HG03103 (cell line): ENCODE results near the gene CELSR1.
"Not testable (repeated sequence)": the region's sequence is repeated elsewhere in the genome, so short reads cannot be mapped to it uniquely, and the experiment has no call there.

ENCODE experiments used
- ATAC-seq: cut with Tn5 transposase; IDR thresholded peaks from one replicate; pipeline ENCODE4 v1.9.1; 2021; ENCODE audit warnings: low read depth; ENCODE audit not compliant: unreplicated experiment

Gene CELSR1

DNA sequence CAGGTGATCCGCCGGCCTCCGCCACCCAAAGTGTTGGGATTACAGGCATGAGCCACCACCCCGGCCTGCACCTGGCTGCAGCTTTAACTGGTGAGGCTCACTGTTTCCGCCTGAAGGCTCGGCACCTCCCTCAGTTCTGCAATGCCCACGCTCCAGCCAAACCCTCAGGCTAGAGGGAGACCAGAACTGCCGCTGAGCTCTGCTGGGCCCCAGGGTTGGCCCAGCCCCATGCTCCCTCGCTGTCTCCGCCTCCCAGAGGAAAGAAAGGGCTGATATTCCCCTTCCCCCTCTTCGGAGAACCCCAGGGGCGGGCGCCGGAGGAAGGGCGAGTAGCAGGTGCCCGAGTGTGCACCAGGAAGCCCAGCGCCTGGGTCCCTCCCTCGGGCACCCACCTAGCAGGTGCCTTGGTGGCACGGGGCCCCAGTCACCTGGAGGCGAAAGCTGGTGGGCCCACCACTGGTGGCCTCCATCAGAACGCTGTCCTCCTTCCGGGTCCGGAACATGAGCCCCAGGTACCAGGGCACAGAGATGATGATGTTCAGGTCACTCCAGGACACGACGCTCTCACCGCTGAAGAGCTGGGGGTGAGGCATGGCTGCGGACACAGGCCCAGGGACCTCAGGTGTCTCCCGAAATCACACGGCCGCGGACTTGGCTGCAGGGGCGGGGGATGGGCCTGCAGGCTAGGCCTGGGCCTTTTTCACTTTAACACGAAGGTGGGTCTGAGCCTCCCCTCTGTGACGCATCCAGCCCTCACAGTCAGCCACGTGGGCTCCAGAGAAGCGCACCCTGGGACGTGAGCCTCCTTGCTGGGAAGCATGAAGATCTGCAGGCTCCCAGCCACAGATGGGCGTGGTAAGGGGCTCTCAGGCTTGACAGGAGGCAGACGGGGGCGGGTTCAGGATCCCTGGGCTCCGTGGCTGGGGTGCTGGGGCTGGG lies 128.6 kb downstream of the CELSR1 start:
- no peak for ATAC-seq

DNA sequence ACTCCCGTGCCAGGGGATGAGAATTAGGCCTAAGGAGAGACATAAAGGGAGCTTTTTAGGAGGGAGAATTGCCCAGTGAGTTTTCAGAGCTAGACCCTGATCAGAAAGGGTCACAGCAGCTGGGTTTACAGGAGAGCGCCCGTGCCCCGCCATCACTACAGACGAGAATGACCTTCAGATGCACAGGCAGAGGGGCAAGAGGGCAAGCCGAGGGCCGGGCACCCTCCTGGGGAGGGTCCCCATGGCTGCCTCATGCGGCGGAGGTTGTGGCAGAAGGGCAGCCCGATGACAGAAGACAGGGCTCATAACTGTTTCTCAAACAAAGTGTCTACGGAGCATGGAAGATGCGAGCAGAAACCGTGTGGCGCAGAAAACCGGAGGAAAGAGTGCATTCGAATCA lies 129.7 kb downstream of the CELSR1 start:
- no peak for ATAC-seq

DNA sequence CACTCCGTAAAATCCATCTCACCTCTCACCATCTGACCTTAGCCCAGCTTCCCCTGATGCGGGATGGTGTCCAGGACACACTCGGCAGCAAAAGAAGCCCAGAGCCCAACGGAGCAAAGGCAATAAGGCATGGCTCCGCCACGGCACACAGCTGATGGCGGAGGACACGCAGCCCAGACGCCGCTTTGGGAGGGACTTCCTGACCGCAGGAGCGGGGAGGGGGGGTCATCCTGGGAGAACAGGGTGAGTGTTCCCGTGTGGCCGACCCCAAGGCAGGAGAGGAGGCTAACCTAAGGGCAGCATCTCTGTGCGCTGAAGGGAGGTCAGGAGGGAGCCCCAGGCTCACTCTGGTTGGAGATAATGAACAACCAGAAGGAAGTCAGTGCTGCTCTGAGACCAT lies 130.6 kb downstream of the CELSR1 start:
- no peak for ATAC-seq

DNA sequence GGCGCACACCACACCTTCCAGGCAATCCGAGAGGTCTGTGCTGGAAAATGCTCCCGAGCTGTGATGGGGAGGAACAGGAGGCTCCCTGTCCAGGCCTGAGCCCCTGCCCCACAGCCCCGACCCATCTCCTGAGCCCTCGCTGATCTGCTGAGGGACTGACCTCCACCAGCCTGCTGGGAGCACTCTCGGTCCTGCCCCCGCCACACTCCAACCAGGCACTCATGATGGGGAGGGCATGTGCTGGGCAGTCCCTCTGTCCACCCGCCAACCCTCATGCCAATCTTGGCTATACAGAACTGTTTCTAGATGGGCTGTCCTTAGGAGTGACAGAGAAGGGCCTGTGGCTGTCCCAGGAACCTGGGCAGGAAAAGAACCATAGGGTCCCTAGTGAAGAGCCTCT lies 131.1 kb downstream of the CELSR1 start:
- ATAC-seq: no peak

- ATAC-seq: no peak
Observed at GRCh38 chr22:46405901-46406300, 131.5 kb downstream of the CELSR1 start.

GRCh38 chr22:46403880-46404279 lies 133.5 kb downstream of the CELSR1 start:
- not testable (repeated sequence) for ATAC-seq

DNA sequence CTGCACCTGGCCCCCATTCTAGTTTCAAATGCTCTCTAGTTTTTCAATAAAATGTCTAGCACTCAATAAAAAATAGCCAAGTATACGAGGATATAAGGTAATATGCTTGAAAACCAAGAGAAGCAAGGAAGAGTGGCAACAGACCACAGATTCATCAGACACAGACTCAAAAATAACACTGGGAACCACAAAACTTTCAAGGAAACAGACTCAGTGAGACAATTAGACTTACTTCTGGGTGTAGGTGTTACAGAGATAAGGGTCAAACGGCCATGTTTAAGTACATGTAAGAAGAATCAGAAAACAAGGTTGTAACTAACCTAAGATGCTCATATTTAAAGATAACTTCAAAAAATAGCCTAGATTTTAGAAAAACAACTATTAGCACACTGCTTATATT lies 134.9 kb downstream of the CELSR1 start:
- ATAC-seq: no peak

DNA sequence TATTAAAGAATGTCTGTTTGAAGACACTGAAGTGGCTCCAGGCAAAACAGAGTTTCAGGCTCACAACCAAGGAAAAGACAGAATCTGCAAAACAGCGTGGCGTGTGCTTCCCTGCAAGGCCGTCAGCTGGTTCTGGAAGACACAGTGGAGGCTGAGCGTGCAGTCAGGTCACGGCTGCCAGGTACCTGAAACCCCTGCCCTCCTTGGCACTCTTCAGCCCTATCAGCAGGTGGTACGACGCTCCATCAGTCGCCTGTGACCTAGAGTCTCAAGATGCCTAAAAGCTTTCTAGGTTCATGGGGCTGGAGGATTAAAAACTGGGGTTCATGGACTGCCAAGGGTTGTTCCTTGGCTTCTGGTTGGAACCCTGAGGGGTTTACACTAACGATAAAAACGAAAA lies 136.1 kb downstream of the CELSR1 start:
- no peak for ATAC-seq

GRCh38 chr22:46399251-46400024 lies 138.0 kb downstream of the CELSR1 start:
- no peak for ATAC-seq

DNA sequence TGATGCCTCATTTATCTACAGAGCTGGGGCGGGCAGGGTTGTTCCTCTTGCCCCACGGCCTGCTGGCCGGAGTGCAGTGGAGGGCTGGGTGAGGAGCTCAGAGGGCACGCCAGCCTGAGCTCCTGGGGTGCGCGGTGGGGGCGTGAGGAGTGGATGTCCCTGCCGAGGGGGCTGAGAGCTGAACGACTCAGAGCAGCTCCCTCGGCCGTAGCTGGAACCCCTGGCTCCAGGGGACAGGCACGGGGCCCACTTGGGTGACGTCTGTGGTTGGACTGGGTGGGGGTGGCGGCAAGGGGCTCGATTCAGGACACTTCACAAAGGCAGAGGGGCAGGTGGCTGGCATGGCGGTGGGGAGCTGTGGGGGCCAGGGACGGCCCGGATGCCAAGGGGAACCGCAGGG lies 139.5 kb downstream of the CELSR1 start:
- no peak for ATAC-seq

GRCh38 chr22:46397514-46397913 lies 139.9 kb downstream of the CELSR1 start:
- no peak for ATAC-seq

- not testable (repeated sequence) for ATAC-seq
Observed at GRCh38 chr22:46397049-46397448, 140.4 kb downstream of the CELSR1 start.

DNA sequence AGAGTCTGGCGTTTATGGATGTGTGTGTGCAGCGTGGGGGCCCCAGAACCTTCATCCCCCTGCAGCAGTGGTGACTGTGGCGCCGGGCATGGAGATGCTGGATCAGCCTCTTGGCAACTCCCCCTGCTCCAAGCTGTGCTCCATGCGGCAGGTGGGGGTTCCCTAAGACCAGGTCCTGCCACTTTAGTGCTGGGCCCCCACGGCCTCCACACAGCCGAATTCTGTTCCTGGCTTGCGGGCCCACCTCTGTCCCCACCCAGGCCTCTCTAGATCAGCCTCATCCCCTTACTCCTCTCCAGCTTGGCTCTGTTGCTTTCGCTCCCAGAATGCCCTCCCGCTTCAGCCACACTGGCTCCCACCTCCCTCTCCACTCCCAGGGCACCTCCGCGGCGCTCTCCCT lies 142.3 kb downstream of the CELSR1 start:
- no peak for ATAC-seq

DNA sequence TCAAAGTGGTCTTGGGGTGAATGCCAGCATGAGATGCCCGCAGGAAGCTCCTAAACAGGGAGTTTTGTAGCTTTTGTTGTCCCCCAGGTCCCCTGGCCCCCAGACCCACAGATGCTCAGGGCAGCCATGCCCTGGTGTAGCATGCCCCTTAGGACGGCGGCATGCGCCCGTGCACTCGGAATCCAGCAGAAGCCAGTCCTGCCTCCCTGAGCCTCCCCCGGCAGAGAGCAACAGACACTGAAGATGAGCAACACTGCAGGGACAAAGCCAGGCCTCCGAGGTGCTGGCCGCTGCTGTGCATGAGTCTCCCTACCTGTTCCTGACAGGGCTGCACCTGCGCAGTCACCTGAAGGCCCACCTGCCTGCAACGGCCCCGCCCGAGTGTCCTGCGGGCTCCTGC lies 142.8 kb downstream of the CELSR1 start:
- ATAC-seq: no peak

DNA sequence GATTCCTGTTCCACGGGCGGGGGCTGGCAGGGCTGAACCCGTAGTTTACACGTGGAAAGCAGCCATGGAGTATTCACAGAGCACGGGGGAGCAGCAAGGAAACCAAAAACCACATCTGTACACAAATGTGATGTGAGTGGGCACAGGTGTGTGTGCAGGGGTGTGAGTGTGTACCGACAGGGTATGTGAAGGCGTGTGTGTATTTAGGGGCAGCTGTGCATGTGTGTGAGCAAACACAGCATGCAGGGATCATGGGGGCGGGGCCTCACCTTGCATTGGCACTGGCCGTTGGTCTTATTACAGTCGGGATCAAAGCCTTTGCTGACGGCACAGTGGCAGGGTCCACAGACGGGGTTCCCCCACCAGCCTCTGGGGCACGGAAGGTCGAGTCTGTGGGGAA lies 143.5 kb downstream of the CELSR1 start:
- ATAC-seq: no peak

GRCh38 chr22:46392137-46392844 lies 145.1 kb downstream of the CELSR1 start:
- no peak for ATAC-seq

- ATAC-seq: no peak
Observed at GRCh38 chr22:46391486-46392136, 145.8 kb downstream of the CELSR1 start.

DNA sequence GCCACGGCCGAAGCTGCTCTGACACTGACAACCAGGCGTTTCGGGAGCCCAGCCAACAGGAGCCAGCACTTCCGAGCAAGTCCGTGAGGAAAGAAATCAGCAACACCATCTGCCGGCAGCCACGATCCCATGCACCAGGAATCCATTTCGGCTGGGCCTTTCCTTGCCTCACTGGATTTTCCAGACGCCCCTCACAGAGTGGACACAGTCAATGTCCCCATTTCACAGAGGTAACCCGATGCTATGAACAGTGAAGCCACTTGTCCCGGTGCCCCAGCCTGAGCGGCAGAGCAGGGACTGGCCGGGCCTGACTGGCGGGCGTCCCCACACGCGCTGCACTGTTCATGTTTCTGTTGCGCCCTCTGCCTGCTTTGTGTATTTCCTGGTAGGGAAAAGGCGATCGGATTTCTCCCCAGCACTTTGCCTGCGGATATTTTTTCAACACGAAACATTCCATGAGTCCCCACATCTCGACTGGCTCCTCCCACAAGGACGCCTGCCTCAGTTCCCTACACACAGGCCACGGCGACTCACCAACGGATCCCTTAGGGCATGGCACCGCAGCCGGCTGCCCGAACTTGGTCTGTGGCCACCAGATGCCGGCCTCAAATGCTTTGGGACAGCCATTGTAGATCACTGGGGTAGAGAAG lies 146.6 kb downstream of the CELSR1 start:
- no peak for ATAC-seq

DNA sequence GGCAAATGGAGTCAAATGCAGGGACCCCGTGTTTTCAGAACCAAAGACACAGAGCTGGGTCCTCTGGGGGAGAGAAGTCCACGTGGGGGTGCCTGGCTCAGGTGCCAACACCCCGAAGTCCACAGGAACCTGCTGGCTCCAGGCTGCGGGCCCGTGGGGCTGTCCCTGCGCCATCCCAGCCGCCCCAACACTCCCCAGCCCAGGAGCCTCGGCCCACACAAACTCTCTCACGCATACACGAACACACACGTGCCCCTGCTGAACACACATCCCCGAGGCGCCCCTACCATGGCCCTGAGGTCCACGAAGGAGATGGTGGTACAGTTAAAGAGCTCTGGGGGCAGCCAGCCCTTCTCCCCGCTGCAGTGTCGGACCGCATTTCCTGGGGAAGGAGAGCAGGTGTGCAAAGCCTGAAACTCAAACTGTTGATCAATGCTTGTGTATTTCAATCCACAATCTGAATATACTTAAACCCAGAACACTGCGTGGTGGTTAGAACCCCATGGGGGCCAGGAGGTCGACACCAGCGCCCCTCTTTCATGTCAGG lies 147.2 kb downstream of the CELSR1 start:
- no peak for ATAC-seq

GRCh38 chr22:46389081-46389480 lies 148.3 kb downstream of the CELSR1 start:
- no peak for ATAC-seq
